GM23338 (cell line): ENCODE data around the gene CARTPT.

Source experiments
- CREB1 ChIP-seq: fragments of 250-450 bp; sonication (Bioruptor Pico); IDR thresholded peaks from 2 replicates; pipeline ENCODE4 v1.5.0; 2020; ENCODE audit warnings: low read depth, mild to moderate bottlenecking, moderate library complexity
- CTCF ChIP-seq, 2 experiments: fragments of 200-600 bp in 1 of 2; sonication (generic) in 1 of 2; conservative IDR thresholded peaks; 2 replicates each; pipeline versions ENCODE4 v1.5.1 to v1.6.1; 2016 to 2017; ENCODE audit warnings: antibody characterized with exemption in 2 of 2, low read depth in 2 of 2, mild to moderate bottlenecking in 2 of 2, moderate library complexity in 1 of 2
- ETS1 ChIP-seq: IDR thresholded peaks from 2 replicates; pipeline ENCODE4 v1.6.1; 2016; ENCODE audit warnings: antibody characterized with exemption
- EZH2 ChIP-seq: fragments of 200-600 bp; sonication (generic); IDR thresholded peaks from one replicate; pipeline ENCODE4 v1.8.0; 2017; ENCODE audit warnings: antibody characterized with exemption, mild to moderate bottlenecking, low read depth; ENCODE audit not compliant: unreplicated experiment
- JUNB ChIP-seq: IDR thresholded peaks from one replicate; pipeline ENCODE4 v1.6.1; 2016; ENCODE audit warnings: antibody characterized with exemption; ENCODE audit not compliant: unreplicated experiment
- POLR2AphosphoS5 ChIP-seq: IDR thresholded peaks from 2 replicates; pipeline ENCODE4 v1.6.1; 2016; ENCODE audit warnings: antibody characterized with exemption, low read depth
- REST ChIP-seq: IDR thresholded peaks from one replicate; pipeline ENCODE4 v1.6.1; 2018; ENCODE audit warnings: antibody characterized with exemption; ENCODE audit not compliant: unreplicated experiment
- ZNF114 ChIP-seq: fragments of 250-450 bp; sonication (Bioruptor Pico); IDR thresholded peaks from 2 replicates; pipeline ENCODE4 v1.5.0; 2020; ENCODE audit warnings: mild to moderate bottlenecking, moderate library complexity

- no peak for TF ChIP-seq CTCF (conservative IDR thresholded peaks at IDR 0.05; ENCODE audit: low read depth in 2 of 2)
- no peak for TF ChIP-seq EZH2
- no peak for TF ChIP-seq POLR2AphosphoS5
- TF ChIP-seq REST = no peak
- no peak for TF ChIP-seq ZNF114
- TF ChIP-seq CREB1 (CRISPR knock-in tag) = no peak
- no peak for TF ChIP-seq ETS1
- no peak for TF ChIP-seq JUNB
Observed at GRCh38 chr5:71680510-71680909, 38.6 kb upstream of the CARTPT start.
